GM13976 (cell line): Measurements from ENCODE around the gene C1orf74.

Experiments
- DNase-seq: peaks from one replicate; pipeline ENCODE4 v3.0.0; 2012; ENCODE audit warnings: low spot score
- in situ Hi-C: fragments of 300-500 bp; cut with MboI; formaldehyde crosslinking; loops from one replicate; pipeline ENCODE4 v1.12.0; 2022; ENCODE audit warnings: low sequenced_read_pairs, mixed read lengths, inconsistent platforms; ENCODE audit not compliant: unreplicated experiment
- TF ChIP-seq, protein P1 (sequence below): IDR thresholded peaks from 2 replicates; pipeline ENCODE4 v1.5.1; 2012; ENCODE audit warnings: borderline replicate concordance, mild to moderate bottlenecking; ENCODE audit not compliant: insufficient read depth; ENCODE audit errors: extremely low read depth, missing control alignments, control extremely low read depth

Gene C1orf74

DNA sequence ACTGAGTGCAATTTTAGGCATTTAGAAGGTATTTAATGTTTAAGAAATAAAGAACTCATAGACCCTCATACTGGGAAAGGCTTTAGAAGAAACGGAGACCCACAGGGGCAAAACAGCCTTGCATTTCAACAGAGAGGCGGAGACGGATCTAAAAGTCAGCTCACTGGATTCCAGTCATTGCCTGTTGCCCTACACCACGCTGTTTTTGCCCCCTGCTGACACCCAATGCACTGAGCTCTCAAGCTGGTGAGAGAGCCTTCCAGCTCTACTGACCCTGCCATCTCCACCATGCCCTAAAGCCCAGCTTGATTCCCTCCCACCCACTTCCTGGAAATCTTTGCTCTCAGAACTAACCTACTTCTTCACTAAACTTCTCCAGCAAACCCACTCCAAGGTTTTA is 35.7 kb downstream of the C1orf74 start:
- TF ChIP-seq, protein P1, sequence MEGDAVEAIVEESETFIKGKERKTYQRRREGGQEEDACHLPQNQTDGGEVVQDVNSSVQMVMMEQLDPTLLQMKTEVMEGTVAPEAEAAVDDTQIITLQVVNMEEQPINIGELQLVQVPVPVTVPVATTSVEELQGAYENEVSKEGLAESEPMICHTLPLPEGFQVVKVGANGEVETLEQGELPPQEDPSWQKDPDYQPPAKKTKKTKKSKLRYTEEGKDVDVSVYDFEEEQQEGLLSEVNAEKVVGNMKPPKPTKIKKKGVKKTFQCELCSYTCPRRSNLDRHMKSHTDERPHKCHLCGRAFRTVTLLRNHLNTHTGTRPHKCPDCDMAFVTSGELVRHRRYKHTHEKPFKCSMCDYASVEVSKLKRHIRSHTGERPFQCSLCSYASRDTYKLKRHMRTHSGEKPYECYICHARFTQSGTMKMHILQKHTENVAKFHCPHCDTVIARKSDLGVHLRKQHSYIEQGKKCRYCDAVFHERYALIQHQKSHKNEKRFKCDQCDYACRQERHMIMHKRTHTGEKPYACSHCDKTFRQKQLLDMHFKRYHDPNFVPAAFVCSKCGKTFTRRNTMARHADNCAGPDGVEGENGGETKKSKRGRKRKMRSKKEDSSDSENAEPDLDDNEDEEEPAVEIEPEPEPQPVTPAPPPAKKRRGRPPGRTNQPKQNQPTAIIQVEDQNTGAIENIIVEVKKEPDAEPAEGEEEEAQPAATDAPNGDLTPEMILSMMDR: no peak
- no peak for DNase-seq
- in situ Hi-C loops: no loop called here

GRCh38 chr1:209747580-209748262 is 36.6 kb downstream of the C1orf74 start:
- in situ Hi-C loops: no loop called here
- TF ChIP-seq, protein P1: peak; percentile 87
- peak; percentile 82 for DNase-seq

GRCh38 chr1:209746451-209747165 is 37.8 kb downstream of the C1orf74 start:
- in situ Hi-C loops: no loop called here
- no peak for DNase-seq
- TF ChIP-seq, protein P1: no peak

DNA sequence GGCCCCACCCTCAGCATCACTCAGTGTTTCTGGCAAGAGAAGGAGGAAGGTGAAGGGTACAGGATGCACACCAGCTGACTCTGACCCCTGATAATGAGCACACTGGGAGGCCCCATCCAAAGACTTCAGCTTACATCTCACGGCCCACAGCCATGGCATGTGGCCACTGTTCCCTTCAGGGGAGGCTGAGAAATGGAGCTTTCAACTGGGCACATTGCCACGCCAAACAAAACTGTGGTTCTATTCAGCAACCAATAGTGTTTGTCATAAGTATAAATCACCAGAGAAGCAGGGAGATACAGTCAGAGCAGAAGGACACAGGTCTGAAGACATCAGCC is 41.2 kb downstream of the C1orf74 start:
- TF ChIP-seq, protein P1: no peak
- in situ Hi-C loops: no loop called here
- no peak for DNase-seq

- in situ Hi-C loops: no loop called here
- TF ChIP-seq, protein P1: no peak
- DNase-seq: no peak
These were observed 41.8 kb downstream of the C1orf74 start for GRCh38 chr1:209742409-209743144.

GRCh38 chr1:209741889-209742288 is 42.5 kb downstream of the C1orf74 start:
- in situ Hi-C loops: no loop called here
- DNase-seq: no peak
- TF ChIP-seq, protein P1: no peak
